GM19328 (cell line): ENCODE measurements around the gene TRIM44.

Experiments
- ATAC-seq: cut with Tn5 transposase; IDR thresholded peaks from one replicate; pipeline ENCODE4 v1.9.1; 2021; ENCODE audit warnings: mild to moderate bottlenecking, moderate library complexity; ENCODE audit not compliant: unreplicated experiment

Gene TRIM44

GRCh38 chr11:35785287-35786167 lies 123.0 kb downstream of the TRIM44 start:
- ATAC-seq: no peak

GRCh38 chr11:35786188-35786587 lies 123.6 kb downstream of the TRIM44 start:
- no peak for ATAC-seq

GRCh38 chr11:35787013-35787504 lies 124.5 kb downstream of the TRIM44 start:
- ATAC-seq: no peak

GRCh38 chr11:35787626-35788025 lies 125.1 kb downstream of the TRIM44 start:
- no peak for ATAC-seq

- ATAC-seq: no peak
Measured at GRCh38 chr11:35791088-35791958, 128.7 kb downstream of the TRIM44 start.

- no peak for ATAC-seq
Measured at GRCh38 chr11:35792148-35792845, 129.7 kb downstream of the TRIM44 start.

- no peak for ATAC-seq
Measured at GRCh38 chr11:35792846-35793192, 130.2 kb downstream of the TRIM44 start.

- no peak for ATAC-seq
Measured at GRCh38 chr11:35794333-35794732, 131.8 kb downstream of the TRIM44 start.

GRCh38 chr11:35794850-35795249 lies 132.3 kb downstream of the TRIM44 start:
- no peak for ATAC-seq

GRCh38 chr11:35796562-35796961 lies 134.0 kb downstream of the TRIM44 start:
- no peak for ATAC-seq

GRCh38 chr11:35798423-35798822 lies 135.8 kb downstream of the TRIM44 start:
- ATAC-seq: no peak

GRCh38 chr11:35798983-35799382 lies 136.4 kb downstream of the TRIM44 start:
- no peak for ATAC-seq

- ATAC-seq: no peak
Measured at GRCh38 chr11:35799655-35800054, 137.1 kb downstream of the TRIM44 start.

- no peak for ATAC-seq
Measured at GRCh38 chr11:35800970-35801953, 138.7 kb downstream of the TRIM44 start.

- no peak for ATAC-seq
Measured at GRCh38 chr11:35802221-35802620, 139.6 kb downstream of the TRIM44 start.

GRCh38 chr11:35802672-35803071 lies 140.1 kb downstream of the TRIM44 start:
- no peak for ATAC-seq

- no peak for ATAC-seq
Measured at GRCh38 chr11:35803115-35803514, 140.5 kb downstream of the TRIM44 start.

GRCh38 chr11:35804451-35805040 lies 142.0 kb downstream of the TRIM44 start:
- no peak for ATAC-seq

- no peak for ATAC-seq
Measured at GRCh38 chr11:35809561-35809960, 147.0 kb downstream of the TRIM44 start.
